Measurements from ENCODE around the gene PCNX2.

Gene PCNX2

GRCh38 chr1:232944347-232944746, 351.2 kb downstream of the PCNX2 start:
- no peak overlapping the region for H3K4me3 ChIP-seq (ENCODE audit: low read depth, low read length)
- TF ChIP-seq, protein P1, sequence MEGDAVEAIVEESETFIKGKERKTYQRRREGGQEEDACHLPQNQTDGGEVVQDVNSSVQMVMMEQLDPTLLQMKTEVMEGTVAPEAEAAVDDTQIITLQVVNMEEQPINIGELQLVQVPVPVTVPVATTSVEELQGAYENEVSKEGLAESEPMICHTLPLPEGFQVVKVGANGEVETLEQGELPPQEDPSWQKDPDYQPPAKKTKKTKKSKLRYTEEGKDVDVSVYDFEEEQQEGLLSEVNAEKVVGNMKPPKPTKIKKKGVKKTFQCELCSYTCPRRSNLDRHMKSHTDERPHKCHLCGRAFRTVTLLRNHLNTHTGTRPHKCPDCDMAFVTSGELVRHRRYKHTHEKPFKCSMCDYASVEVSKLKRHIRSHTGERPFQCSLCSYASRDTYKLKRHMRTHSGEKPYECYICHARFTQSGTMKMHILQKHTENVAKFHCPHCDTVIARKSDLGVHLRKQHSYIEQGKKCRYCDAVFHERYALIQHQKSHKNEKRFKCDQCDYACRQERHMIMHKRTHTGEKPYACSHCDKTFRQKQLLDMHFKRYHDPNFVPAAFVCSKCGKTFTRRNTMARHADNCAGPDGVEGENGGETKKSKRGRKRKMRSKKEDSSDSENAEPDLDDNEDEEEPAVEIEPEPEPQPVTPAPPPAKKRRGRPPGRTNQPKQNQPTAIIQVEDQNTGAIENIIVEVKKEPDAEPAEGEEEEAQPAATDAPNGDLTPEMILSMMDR (IDR thresholded peaks at IDR 0.05; ENCODE audit: insufficient read depth, low read length, missing control alignments): no peak
- POLR2A ChIA-PET: no interaction called here
- CTCF ChIA-PET: no interaction called here
- no peak for DNase-seq (ENCODE audit: low read depth, low spot score)

DNA sequence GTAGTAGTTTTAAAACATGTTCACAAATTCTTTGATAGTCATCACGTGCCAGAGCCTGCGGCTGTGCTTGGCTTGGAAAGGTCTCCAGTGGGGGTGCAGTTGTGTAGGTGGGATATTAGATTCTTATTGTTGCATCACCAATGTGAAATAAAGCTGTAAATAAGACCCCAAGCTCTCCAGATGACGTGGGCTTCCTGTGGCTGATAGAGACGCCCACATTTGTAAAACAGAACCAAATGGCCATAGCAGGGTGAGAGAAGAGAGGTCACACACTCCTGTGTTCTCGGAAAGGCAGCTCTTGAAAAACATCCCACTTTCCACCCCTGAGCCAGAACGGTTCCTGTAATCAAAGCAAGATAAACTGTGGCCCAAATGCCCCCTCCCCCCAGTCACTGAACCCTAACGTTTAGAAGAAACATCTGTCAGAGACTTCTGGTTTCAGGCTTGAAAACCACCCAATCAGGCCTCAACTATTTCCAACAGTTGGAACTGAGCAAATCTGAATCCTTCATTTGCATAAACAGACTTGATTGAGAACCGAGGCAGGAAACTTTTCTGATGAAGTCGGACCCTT, 351.8 kb downstream of the PCNX2 start:
- ChIA-PET POLR2A (no interaction called here), CTCF (no interaction called here)
- TF ChIP-seq, protein P1 (IDR thresholded peaks at IDR 0.05; ENCODE audit: insufficient read depth, low read length, missing control alignments): no peak
- no peak overlapping the region for H3K4me3 ChIP-seq (ENCODE audit: low read depth, low read length)
- DNase-seq (ENCODE audit: low read depth, low spot score): no peak

DNA sequence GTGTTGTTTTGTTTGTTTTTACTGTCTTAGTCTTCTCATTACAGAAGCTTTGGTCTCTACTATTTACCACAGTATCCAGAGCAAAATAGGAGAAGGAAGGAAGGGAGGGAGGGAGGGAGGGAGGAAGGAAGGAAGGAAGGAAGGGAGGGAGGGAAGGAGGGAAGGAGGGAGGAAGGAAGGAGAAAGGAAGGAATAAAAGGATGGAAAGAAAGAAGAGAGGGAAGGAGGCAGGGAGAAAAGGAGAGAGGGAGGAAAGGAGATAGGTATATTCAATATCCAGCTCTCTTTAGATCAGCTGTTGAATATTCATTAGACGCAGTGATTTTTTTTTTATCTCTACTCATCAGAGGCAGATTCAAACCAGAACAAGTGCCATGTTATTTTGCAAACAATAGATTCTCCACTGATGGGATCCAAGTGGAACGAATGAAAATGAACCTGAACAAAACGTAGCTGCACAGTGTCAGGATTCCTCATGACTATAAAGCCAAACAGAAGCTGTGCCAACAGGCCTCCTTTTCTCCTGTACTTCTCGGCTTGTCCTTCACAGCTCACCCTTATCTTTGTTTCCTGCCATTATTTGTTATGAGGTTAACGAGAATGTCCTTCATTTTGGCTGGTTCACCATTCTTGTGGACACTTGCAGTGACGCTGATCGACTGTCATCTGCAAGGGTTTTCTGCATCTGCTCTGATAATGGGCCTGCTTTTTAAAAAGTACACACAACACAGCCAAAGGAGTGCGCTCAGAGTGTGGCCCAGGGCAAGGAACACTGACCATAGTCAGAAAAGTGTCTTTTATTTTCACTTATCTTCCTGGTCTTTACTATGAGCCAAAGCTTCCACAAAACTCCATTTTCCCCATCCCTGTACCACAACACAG, 352.9 kb downstream of the PCNX2 start:
- ChIA-PET CTCF (no interaction called here), POLR2A (no interaction called here)
- DNase-seq (ENCODE audit: low read depth, low spot score): no peak
- H3K4me3 ChIP-seq (ENCODE audit: low read depth, low read length): no peak overlapping the region
- TF ChIP-seq, protein P1 (IDR thresholded peaks at IDR 0.05; ENCODE audit: insufficient read depth, low read length, missing control alignments): no peak

GRCh38 chr1:232940262-232940661, 355.3 kb downstream of the PCNX2 start:
- POLR2A ChIA-PET: no interaction called here
- DNase-seq (ENCODE audit: low read depth, low spot score): no peak
- CTCF ChIA-PET: no interaction called here
- TF ChIP-seq, protein P1 (IDR thresholded peaks at IDR 0.05; ENCODE audit: insufficient read depth, low read length, missing control alignments): no peak
- H3K4me3 ChIP-seq (ENCODE audit: low read depth, low read length): no peak overlapping the region

GRCh38 chr1:232939748-232940147, 355.8 kb downstream of the PCNX2 start:
- no peak overlapping the region for H3K4me3 ChIP-seq (ENCODE audit: low read depth, low read length)
- no peak for DNase-seq (ENCODE audit: low read depth, low spot score)
- ChIA-PET POLR2A (no interaction called here), CTCF (no interaction called here)
- TF ChIP-seq, protein P1 (IDR thresholded peaks at IDR 0.05; ENCODE audit: insufficient read depth, low read length, missing control alignments): no peak

DNA sequence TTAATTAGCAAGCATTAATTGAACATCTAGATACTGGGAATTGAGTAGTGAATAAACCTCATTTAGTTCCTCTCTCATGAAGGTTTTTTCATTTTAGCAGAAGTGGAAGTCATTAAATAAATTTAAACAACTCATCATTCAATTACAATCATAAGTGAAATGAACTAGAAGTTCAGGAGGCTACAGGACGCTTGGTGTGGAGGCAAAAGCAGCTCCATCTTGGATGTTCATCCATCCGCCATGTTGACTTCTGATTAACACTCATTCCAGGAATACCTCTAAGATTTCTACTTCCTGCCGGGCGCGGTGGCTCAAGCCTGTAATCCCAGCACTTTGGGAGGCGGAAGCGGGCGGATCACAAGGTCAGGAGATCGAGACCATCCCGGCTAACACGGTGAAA, 356.6 kb downstream of the PCNX2 start:
- DNase-seq (ENCODE audit: low read depth, low spot score): no peak
- ChIA-PET POLR2A (no interaction called here), CTCF (no interaction called here)
- no peak overlapping the region for H3K4me3 ChIP-seq (ENCODE audit: low read depth, low read length)
- TF ChIP-seq, protein P1 (IDR thresholded peaks at IDR 0.05; ENCODE audit: insufficient read depth, low read length, missing control alignments): no peak

All from AG04449 (cell line).